ENCODE results near the gene ZNF454. TPM values are rescaled to one million over a fixed set of nuclear protein-coding genes. Genes with fewer than 3 reads are reported as not detected.

ZNF454 gene
- total RNA-seq, 2 donors from 2014 or later: 0.86 TPM; not detected in 1

- no peak for TF ChIP-seq CTCF (conservative IDR thresholded peaks at IDR 0.05)
- Mint-ChIP-seq H3K27ac (no peak overlapping the region), H3K27me3 (ENCODE audit: insufficient read depth) (peaks cover 49% of the 10 kb centered on the region), H3K4me3 (no peak overlapping the region), H3K4me1 (peaks cover 4% of the 10 kb centered on the region), H3K36me3 (ENCODE audit: low read depth) (no peaks in the 10 kb centered on the region), H3K9me3 (peaks cover 29% of the 10 kb centered on the region)
- no peak for DNase-seq
- Histone ChIP-seq H3K4me1 (ENCODE audit: control insufficient read depth, insufficient read depth, low read length) (no peaks in the 10 kb centered on the region), H3K4me3 (ENCODE audit: low read length) (no peak overlapping the region), H3K9me3 (ENCODE audit: control insufficient read depth, low read length) (peaks cover 11% of the 10 kb centered on the region), H3K27ac (ENCODE audit: low read depth, low read length) (no peak overlapping the region), H3K36me3 (ENCODE audit: control insufficient read depth, insufficient read depth, low read length) (no peaks in the 10 kb centered on the region), H3K9ac (ENCODE audit: extremely low read depth, low read length, poor library complexity, severe bottlenecking) (no peak overlapping the region), H3K27me3 (ENCODE audit: control insufficient read depth, insufficient read depth, low read length, poor library complexity, severe bottlenecking) (peaks cover 35% of the 10 kb centered on the region)
- whole genome bisulfite sequencing, 2 experiments (ENCODE audit: insufficient coverage in 1 of 2, insufficient read length in 1 of 2): 86 to 89% methylated on average over 8 to 28 of the region's 28 CpGs
These were observed 50.5 kb downstream of the ZNF454 start for GRCh38 chr5:178991190-178992145.

GRCh38 chr5:178992291-178992895 is 51.4 kb downstream of the ZNF454 start:
- Histone ChIP-seq H3K9me3 (ENCODE audit: control insufficient read depth, low read length) (peaks cover 11% of the 10 kb centered on the region), H3K4me1 (ENCODE audit: control insufficient read depth, insufficient read depth, low read length) (no peaks in the 10 kb centered on the region), H3K9ac (ENCODE audit: extremely low read depth, low read length, poor library complexity, severe bottlenecking) (no peak overlapping the region), H3K27me3 (ENCODE audit: control insufficient read depth, insufficient read depth, low read length, poor library complexity, severe bottlenecking) (peaks cover 44% of the 10 kb centered on the region), H3K27ac (ENCODE audit: low read depth, low read length) (no peak overlapping the region), H3K36me3 (ENCODE audit: control insufficient read depth, insufficient read depth, low read length) (no peaks in the 10 kb centered on the region), H3K4me3 (ENCODE audit: low read length) (no peak overlapping the region)
- Mint-ChIP-seq H3K4me1 (peaks cover 4% of the 10 kb centered on the region), H3K27ac (no peak overlapping the region), H3K27me3 (ENCODE audit: insufficient read depth) (peaks cover 57% of the 10 kb centered on the region), H3K4me3 (no peak overlapping the region), H3K9me3 (peaks cover 21% of the 10 kb centered on the region), H3K36me3 (ENCODE audit: low read depth) (no peaks in the 10 kb centered on the region)
- DNase-seq: no peak
- WGBS, 2 experiments (ENCODE audit: insufficient coverage in 1 of 2, insufficient read length in 1 of 2): 67 to 70% methylated on average over 8 to 9 of the region's 9 CpGs
- TF ChIP-seq CTCF (conservative IDR thresholded peaks at IDR 0.05): no peak

GRCh38 chr5:178993236-178993765 is 52.3 kb downstream of the ZNF454 start:
- Histone ChIP-seq H3K27me3 (ENCODE audit: control insufficient read depth, insufficient read depth, low read length, poor library complexity, severe bottlenecking) (peaks cover 46% of the 10 kb centered on the region), H3K4me1 (ENCODE audit: control insufficient read depth, insufficient read depth, low read length) (no peaks in the 10 kb centered on the region), H3K9ac (ENCODE audit: extremely low read depth, low read length, poor library complexity, severe bottlenecking) (no peak overlapping the region), H3K36me3 (ENCODE audit: control insufficient read depth, insufficient read depth, low read length) (no peaks in the 10 kb centered on the region), H3K9me3 (ENCODE audit: control insufficient read depth, low read length) (peaks cover 11% of the 10 kb centered on the region), H3K4me3 (ENCODE audit: low read length) (no peak overlapping the region), H3K27ac (ENCODE audit: low read depth, low read length) (no peak overlapping the region)
- Mint-ChIP-seq H3K4me1 (peaks cover 4% of the 10 kb centered on the region), H3K36me3 (ENCODE audit: low read depth) (no peaks in the 10 kb centered on the region), H3K27me3 (ENCODE audit: insufficient read depth) (peaks cover 65% of the 10 kb centered on the region), H3K4me3 (peak overlapping the region; percentile 22), H3K9me3 (peaks cover 16% of the 10 kb centered on the region), H3K27ac (no peak overlapping the region)
- WGBS, 2 experiments (ENCODE audit: insufficient coverage in 1 of 2, insufficient read length in 1 of 2): 84 to 86% methylated on average over 16 to 20 of the region's 20 CpGs
- no peak for DNase-seq
- TF ChIP-seq CTCF (conservative IDR thresholded peaks at IDR 0.05): no peak
